ENCODE results near the gene KATNB1.
"Not testable (repeated sequence)": the region's sequence is repeated elsewhere in the genome, so short reads cannot be mapped to it uniquely, and the experiment has no call there.

Gene KATNB1

DNA sequence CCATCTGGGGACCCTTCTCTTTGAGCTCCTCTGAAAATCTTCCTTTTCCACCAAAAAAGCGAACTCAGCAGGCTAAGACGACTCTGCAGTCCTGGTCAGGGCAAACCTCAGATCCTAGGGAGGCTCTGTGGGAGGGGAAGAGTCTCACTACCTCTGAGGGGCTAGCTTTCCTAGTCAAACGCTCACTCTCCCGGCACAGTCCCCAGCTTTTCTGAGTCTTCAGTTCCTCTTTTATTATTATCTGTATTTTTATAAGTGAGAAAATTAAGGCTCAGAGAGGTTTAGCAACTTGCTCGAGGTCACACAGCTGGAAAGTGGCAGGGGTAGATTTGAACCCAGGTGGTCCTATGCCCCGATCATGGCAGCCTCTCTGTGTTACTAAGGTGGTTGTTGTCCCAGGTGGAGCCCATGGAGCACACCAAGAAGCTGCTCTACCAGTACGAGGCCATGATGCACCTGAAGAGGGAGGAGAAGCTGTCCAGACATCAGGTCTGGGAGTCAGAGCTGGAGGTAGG lies 9.1 kb upstream of the KATNB1 start:
- no peak for DNase-seq (ENCODE audit: extremely low read depth, low read depth)
- TF ChIP-seq, protein P1, sequence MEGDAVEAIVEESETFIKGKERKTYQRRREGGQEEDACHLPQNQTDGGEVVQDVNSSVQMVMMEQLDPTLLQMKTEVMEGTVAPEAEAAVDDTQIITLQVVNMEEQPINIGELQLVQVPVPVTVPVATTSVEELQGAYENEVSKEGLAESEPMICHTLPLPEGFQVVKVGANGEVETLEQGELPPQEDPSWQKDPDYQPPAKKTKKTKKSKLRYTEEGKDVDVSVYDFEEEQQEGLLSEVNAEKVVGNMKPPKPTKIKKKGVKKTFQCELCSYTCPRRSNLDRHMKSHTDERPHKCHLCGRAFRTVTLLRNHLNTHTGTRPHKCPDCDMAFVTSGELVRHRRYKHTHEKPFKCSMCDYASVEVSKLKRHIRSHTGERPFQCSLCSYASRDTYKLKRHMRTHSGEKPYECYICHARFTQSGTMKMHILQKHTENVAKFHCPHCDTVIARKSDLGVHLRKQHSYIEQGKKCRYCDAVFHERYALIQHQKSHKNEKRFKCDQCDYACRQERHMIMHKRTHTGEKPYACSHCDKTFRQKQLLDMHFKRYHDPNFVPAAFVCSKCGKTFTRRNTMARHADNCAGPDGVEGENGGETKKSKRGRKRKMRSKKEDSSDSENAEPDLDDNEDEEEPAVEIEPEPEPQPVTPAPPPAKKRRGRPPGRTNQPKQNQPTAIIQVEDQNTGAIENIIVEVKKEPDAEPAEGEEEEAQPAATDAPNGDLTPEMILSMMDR (IDR thresholded peaks at IDR 0.05; ENCODE audit: low read depth, low read length) = no peak

DNA sequence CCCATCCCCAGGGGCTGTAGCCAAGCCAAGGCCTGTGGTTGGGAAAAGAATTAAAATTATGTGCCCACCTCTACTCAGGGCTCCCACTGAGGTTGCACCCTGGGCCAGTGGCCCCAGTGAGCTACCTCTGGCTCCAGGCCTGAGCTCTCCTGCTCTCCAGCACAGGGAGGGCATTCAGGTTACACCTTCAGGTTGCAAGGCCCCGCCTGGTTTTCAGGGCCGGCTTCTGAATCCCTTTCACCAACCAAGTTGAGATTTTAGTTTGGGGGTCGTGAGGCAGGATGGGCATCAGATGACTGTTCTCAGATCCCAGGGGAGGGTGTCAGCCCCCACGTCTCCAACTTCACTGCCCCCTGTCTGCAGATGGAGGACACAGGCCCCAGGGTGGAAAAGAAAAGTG lies 8.0 kb upstream of the KATNB1 start:
- no peak for DNase-seq (ENCODE audit: extremely low read depth, low read depth)
- TF ChIP-seq, protein P1 (IDR thresholded peaks at IDR 0.05; ENCODE audit: low read depth, low read length) = no peak

DNA sequence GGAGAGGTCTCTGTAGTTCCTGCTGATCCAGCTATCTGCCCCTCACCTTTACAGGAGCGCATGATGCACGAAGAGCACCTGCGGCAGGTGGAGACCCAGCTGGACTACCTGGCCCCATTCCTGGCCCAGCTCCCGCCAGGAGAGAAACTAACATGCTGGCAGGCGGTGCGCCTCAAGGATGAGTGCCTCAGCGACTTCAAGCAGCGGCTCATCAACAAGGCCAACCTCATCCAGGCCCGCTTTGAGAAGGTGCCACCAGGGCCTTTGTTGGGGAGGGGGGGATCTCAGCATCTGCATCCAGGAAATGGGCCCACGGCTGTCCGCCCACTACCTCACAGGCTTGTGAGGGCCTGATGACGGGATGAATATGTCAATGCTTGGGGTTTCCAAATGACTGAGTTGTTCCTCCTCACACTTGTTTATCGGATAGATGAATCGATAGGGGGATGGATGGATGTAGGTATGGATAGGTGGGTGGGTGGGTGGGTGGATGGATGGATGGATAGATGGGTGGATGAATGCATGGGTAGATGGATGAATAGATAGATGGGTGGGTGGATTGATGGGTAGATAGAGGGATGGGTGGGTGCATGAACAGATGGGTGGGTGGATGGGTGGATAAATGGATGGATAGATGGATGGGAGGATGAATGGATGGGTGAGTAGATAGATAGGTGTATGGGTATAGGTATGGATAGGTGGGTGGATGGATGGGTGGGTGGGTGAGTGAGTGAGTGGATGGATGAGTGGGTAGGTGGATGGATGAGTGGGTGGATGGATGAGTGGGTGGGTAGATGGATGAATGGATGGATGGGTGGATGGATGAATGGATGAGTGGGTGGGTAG lies 7.0 kb upstream of the KATNB1 start:
- no peak for DNase-seq (ENCODE audit: extremely low read depth, low read depth)
- TF ChIP-seq, protein P1 (IDR thresholded peaks at IDR 0.05; ENCODE audit: low read depth, low read length) = no peak

DNA sequence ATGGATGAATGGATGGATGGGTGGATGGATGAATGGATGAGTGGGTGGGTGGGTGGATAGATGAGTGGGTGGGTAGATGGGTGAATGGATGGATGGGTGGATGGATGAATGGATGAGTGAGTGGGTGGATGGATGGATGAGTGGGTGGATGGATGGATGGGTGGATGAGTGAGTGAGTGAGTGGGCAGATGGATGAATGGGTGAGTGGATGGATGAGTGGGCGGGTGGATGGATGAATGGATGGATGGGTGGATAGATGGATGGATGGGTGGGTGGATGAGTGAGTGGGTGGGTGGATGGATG lies 6.4 kb upstream of the KATNB1 start:
- TF ChIP-seq, protein P1 (IDR thresholded peaks at IDR 0.05; ENCODE audit: low read depth, low read length) = no peak
- no peak for DNase-seq (ENCODE audit: extremely low read depth, low read depth)

DNA sequence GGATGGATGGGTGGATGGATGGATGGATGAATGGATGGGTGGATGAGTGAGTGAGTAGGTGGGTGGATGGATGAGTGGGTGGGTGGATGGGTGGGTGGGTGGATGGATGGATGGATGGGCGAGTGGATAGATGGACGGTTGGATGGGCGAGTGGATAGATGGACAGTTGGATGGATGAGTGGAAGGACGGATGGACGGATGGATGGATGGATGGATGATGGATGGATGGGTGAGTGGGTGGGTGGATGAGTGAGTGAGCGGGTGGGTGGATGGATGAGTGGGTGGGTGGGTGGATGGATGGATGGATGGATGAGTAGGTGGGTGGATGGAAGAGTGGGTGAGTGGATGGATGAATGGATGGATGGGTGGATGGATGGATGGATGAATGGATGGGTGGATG lies 5.7 kb upstream of the KATNB1 start:
- DNase-seq (ENCODE audit: extremely low read depth, low read depth) = not testable (repeated sequence)

DNA sequence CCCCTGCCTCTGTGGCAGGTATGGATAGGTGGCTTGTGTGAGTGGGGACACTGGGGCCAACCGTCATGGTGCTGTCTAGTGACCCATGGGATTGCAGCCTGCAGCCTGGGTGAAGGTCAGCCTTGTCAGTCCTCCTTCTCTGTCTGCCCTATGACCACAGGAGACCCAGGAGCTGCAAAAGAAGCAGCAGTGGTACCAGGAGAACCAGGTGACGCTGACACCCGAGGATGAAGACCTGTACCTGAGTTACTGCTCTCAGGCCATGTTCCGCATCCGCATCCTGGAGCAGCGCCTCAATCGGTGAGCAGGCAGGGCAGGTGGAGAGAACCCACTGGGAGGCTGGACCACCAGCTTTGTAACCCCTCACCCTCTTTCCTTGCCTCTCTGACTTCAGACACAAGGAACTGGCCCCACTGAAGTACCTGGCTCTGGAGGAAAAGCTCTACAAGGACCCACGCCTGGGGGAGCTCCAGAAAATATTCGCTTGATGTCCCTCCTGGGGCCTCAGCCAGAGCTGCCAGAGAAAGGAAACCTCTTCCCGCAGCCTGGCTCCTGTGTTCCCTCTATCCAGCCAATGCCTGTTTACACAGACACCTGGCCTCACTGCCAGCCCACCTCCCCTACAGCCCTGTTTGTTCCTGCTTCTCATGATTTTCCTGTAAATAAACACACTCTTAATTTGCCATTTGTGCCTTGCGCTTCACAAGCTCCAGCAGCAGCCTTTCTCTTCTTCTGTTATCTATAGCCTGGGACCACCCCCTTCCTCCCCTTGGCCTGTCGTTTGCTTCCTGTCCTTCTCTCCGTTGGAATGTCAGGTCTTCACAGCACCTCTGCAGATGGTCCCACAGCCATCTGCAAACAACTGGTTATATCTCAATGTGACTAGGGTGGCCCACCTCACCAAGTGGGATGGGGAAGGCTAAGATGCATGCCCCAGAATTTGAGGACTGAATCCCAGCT lies 4.5 kb upstream of the KATNB1 start:
- DNase-seq (ENCODE audit: extremely low read depth, low read depth) = no peak
- TF ChIP-seq, protein P1 (IDR thresholded peaks at IDR 0.05; ENCODE audit: low read depth, low read length) = no peak

DNA sequence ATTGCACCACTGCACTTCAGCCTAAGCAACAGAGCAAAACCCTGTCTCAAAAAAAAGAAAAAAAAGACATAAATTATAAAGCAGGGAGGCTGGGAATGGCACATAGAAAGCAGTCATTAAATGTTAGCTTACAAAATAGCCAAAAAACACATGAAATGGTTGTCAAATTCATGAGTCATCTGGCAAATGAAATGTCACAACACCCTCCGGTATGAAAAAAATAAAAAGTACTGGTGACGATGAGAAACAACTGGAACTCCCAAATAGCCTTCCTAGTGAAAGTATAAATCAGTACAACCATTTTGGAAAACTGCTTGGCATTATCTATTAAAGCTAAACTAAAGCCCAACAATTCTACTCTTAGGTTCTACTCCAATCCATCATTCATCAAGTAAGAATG lies 3.5 kb upstream of the KATNB1 start:
- peak; percentile 12 for DNase-seq (ENCODE audit: extremely low read depth, low read depth)

More for the DNA sequence above, 3.5 kb upstream of the KATNB1 start:
- TF ChIP-seq, protein P1 (IDR thresholded peaks at IDR 0.05; ENCODE audit: low read depth, low read length) = no peak

Data from AG09319 (cell line).